GM21360 (cell line): ENCODE measurements around the gene DRC7.
A peak's percentile ranks its signal among the peaks of the same experiment; 100 is the strongest.

Experiments
- ATAC-seq: cut with Tn5 transposase; IDR thresholded peaks from one replicate; pipeline ENCODE4 v1.9.1; 2021; ENCODE audit warnings: mild to moderate bottlenecking, moderate library complexity; ENCODE audit not compliant: unreplicated experiment

The DRC7 gene

GRCh38 chr16:57675741-57676551 is 18.7 kb upstream of the DRC7 start:
- ATAC-seq, result no peak

GRCh38 chr16:57676553-57677085 is 18.0 kb upstream of the DRC7 start:
- no peak for ATAC-seq

DNA sequence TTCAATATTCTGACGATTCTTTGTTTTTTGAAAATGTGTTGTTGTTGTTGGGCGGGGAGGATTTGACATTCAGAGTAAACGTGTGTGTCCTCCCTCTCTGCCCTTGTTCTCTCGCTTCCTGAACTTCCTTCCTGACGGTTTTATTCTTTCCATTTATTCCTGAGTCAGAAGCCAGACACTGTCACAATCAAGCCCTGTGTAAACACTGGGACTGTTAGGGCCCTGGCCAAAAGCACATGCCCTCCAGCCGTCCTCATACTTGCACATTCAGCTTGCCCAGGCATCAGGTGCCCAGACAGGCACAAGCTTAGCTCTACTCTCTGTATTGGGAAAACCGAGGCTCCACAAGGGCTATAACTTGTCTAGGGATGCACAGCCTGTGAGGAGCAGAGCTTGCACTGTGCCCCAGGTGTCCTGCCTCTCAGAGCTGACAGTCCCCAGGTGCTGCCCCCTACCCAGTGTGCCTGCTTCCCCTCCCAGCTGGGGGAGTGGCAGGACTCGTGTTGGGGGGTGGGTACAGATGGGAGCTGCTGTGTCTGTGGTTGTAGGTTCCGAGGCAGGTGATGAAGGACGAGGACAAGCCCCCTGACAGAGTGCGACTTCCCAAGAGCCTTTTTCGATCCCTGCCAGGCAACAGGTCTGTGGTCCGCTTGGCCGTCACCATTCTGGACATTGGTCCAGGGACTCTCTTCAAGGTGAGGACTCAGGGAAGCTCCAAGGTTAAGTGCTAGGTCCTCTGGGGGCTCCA is 16.8 kb upstream of the DRC7 start:
- ATAC-seq, result no peak

DNA sequence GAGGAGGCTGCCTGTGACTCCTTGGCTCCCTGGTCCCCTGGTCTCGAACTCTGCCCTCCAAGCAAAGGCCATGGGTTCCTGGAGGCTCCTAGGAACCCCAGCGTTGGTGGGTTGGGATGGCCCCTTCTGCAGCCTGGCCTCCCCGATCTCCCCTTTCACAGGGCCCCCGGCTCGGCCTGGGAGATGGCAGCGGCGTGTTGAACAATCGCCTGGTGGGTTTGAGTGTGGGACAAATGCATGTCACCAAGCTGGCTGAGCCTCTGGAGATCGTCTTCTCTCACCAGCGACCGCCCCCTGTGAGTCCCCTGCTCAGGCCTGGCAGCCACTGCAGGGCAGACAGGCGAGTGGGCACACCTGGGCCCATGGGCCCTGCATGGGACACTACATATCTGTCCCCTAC is 15.6 kb upstream of the DRC7 start:
- ATAC-seq, result no peak

GRCh38 chr16:57679767-57680482 is 14.7 kb upstream of the DRC7 start:
- ATAC-seq, result no peak

DNA sequence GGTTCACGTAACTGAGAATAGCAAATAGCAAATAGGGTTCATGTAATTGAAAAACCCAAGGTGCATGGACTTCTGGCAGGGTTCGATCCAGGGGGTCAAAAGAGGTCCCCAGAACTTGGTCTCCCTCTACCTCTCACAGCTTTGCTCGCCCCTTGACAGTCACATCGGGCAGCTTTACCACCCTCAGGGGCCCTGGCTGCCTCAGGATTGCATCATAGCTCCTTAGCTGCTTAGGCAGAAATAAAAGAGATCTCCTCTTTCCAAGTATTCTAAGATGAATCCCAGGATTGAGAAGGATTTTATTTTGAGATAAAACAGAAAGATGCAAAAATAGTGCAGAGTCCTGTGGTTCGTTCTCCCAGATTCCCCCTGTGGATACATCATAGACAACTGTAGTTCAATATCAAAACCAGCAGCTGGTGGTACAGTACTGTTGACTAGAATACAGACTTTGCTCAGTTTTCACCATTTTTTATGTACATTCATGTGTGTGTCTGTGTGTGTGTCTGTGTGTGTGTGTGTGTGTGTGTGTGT is 13.7 kb upstream of the DRC7 start:
- no peak for ATAC-seq

GRCh38 chr16:57681950-57682728 is 12.5 kb upstream of the DRC7 start:
- ATAC-seq, result no peak

GRCh38 chr16:57682809-57683635 is 11.6 kb upstream of the DRC7 start:
- ATAC-seq, result no peak

DNA sequence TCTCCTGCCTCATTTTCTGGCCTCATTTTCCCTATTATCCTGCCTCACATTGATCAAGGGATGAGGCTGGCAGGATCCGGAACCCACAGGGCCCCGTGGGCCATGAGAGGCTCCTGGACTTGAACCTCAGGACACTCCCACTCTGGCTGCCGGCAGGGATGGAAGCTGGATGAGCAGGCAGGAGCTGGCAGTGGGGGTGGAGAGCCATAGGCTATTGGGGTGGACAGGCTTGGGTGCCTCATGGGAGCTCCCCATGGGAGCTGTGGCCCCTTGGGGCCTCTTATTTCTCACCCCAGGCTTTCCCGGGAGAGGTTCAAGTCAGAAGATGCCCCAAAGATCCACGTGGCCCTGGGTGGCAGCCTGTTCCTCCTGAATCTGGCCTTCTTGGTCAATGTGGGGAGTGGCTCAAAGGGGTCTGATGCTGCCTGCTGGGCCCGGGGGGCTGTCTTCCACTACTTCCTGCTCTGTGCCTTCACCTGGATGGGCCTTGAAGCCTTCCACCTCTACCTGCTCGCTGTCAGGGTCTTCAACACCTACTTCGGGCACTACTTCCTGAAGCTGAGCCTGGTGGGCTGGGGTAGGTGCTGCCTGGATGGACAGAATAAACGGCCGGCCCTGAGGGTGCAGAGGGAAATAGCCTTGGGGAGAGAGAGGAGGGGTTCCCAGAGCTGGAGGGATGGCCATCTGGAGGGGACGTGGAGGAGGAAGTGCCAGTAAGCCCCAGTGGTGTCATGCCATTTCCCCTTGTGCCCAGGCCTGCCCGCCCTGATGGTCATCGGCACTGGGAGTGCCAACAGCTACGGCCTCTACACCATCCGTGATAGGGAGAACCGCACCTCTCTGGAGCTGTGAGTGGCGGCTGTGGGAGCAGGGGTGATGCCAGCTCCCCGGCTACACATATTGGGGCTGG is 10.7 kb upstream of the DRC7 start:
- ATAC-seq, result no peak

GRCh38 chr16:57684626-57685358 is 9.8 kb upstream of the DRC7 start:
- no peak for ATAC-seq

DNA sequence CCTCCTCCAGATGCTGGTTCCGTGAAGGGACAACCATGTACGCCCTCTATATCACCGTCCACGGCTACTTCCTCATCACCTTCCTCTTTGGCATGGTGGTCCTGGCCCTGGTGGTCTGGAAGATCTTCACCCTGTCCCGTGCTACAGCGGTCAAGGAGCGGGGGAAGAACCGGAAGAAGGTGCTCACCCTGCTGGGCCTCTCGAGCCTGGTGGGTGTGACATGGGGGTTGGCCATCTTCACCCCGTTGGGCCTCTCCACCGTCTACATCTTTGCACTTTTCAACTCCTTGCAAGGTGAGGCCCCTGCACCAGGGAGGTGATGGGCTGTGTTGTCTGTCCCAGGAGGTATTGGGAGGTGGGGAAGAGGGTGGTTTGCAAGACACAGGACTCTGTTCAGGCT is 9.0 kb upstream of the DRC7 start:
- no peak for ATAC-seq

DNA sequence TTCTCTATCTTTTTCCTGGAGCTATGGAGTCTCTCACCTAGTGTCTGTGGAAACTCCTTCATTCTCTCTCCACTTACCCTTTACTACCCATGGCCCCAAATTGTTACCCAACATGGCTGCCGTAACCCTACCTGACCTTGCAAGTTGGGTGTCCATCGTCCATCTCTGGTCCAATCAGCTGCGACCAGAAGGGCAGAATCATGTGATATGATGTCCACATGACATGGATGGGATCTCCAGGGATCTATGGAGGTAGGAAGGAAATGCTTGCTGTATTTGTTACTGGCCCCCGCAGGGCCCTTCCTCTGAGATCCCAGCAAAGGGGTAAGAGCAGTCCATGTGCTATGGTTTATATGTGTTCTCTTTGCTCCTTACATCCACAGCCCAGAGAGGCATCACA is 8.0 kb upstream of the DRC7 start:
- ATAC-seq, result no peak

- no peak for ATAC-seq
These were observed 7.2 kb upstream of the DRC7 start for GRCh38 chr16:57687363-57687929.

DNA sequence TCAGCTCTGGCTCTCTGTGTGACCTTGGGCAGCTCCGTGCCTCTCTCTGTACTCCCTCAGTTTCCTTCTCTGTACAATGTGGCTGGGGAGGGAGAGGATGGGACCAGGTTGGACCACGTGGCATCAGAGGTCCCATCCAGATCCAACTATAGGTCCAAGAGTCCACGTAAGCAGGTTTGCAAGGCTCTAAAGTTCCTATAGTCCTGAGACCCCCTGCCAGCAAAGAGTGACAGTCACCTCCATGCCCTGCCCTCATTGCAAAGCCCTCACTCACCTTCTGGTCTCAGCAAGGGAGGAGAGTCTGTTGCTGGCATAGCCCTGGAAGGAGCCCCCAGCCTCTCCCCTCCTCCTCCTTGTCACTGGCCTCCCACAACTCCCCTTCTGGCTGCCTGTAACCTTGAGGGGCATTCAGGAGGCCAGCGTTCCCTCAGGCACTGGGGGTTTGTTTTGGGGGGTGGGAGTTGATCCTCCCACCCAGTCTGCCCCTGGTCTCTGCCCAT is 6.1 kb upstream of the DRC7 start:
- no peak for ATAC-seq

DNA sequence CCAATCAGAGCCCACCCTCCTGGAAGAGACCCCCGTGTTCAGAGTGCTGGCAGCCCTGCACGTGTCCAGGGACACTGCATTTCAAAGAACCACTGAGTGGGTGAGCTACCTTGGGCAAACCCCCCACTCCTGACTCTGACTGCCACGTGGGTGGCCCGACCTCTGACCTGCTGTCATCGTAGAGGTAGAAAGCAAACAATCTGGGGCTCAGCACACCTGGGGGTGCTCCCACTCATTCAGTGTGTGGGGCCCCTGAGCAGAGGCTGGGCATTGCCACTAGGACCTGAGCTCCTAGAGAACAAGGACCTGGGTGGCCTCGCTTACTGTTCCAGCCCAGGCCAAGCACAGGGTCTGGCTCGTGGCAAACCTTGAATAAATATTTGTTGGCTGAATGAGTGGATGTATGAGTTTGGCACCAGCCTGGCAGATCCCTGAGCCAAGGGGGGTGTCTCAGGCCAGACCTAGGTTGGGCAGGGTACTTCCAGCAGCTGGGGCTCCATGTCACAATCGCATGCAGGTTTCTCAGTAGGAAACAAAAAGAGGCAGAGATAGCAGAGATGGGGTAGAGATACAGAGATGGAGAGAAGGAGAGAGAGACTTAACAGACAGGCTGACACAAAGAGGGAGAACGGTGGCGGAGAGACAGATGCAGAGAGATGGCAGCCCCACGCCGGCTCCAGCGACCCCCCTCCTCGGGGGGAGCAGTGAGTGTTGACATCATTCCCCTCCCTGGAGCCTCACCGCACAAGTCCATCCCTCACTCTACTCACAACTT is 5.4 kb upstream of the DRC7 start:
- no peak for ATAC-seq

GRCh38 chr16:57689762-57690558 is 4.6 kb upstream of the DRC7 start:
- peak; percentile 64 for ATAC-seq
